GM18499 (cell line): ENCODE measurements around the gene GRM4.

Source experiments
- ATAC-seq: cut with Tn5 transposase; IDR thresholded peaks from one replicate; pipeline ENCODE4 v1.9.1; 2021; ENCODE audit warnings: moderate number of reproducible peaks; ENCODE audit not compliant: insufficient read depth, unreplicated experiment

GRM4 gene

GRCh38 chr6:34004706-34005105 lies 141.2 kb downstream of the GRM4 start:
- no peak for ATAC-seq

GRCh38 chr6:34003962-34004361 lies 141.9 kb downstream of the GRM4 start:
- no peak for ATAC-seq

DNA sequence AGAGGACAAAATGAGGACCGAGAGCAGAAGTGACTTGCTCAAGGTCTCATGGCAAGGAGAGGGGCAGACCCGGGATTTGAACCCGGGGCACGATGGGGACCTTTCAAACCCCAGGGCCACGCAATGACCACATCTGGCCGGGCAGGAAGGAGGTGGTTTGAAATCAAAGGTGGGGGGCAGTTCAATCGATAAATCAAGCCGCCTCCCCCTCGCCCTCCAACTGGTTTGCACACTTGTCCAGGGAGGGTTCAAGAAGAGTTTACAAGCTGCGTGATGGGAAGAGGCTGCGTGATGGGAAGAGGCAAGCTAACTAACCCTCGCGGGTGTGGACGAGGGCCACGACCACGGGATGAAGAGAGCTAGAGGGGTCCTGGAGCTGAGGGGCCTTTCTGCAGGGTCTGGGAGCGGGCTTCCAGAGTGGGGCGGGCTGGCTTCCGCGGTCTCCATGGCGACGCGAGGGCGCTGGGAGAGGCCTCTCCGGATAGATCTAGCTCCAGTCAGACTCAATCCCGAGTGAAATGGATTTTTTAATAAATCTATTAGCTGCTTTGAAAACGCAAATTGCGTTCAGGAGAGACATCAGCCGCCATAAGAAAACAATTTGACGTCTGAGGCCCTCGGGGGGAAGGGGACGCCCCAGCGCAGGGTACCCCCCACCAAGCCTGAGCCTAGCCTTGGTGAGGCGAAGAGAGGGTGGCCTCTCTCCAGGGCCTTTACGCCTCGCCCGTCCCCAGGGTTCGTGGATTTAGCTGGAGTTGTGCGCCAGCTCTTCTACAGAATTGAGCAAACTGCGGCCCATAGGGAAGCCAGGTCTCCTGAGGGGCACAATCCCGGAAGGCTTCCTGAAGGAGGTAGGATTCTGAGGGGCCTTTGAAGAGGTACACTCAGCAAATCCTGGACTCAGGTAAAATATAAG lies 143.9 kb downstream of the GRM4 start:
- ATAC-seq, result no peak

- ATAC-seq, result no peak
These were observed 145.6 kb downstream of the GRM4 start for GRCh38 chr6:34000281-34000680.

- no peak for ATAC-seq
These were observed 146.3 kb downstream of the GRM4 start for GRCh38 chr6:33999567-33999966.

DNA sequence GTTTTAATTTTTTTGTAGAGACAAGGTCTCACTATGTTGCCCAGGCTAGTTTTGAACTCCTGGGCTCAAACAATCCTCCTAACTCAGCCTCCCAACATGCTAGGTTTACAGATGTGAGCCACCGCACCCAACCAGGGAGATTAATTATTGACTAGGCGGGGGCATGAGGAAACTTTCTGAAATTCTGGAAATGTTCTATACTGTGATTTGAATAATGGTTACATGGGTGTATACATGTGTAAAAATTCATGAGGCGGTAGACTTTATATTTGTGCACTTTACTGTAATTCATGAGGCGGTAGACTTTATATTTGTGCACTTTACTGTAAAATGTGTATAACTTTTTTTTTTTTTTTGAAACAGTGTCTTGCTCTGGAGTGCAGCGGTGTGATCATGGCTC lies 147.2 kb downstream of the GRM4 start:
- no peak for ATAC-seq

- no peak for ATAC-seq
These were observed 148.6 kb downstream of the GRM4 start for GRCh38 chr6:33997265-33997664.

GRCh38 chr6:33996120-33996475 lies 149.8 kb downstream of the GRM4 start:
- no peak for ATAC-seq

- no peak for ATAC-seq
These were observed 150.4 kb downstream of the GRM4 start for GRCh38 chr6:33995309-33996119.

- ATAC-seq, result no peak
These were observed 151.2 kb downstream of the GRM4 start for GRCh38 chr6:33994472-33995308.

DNA sequence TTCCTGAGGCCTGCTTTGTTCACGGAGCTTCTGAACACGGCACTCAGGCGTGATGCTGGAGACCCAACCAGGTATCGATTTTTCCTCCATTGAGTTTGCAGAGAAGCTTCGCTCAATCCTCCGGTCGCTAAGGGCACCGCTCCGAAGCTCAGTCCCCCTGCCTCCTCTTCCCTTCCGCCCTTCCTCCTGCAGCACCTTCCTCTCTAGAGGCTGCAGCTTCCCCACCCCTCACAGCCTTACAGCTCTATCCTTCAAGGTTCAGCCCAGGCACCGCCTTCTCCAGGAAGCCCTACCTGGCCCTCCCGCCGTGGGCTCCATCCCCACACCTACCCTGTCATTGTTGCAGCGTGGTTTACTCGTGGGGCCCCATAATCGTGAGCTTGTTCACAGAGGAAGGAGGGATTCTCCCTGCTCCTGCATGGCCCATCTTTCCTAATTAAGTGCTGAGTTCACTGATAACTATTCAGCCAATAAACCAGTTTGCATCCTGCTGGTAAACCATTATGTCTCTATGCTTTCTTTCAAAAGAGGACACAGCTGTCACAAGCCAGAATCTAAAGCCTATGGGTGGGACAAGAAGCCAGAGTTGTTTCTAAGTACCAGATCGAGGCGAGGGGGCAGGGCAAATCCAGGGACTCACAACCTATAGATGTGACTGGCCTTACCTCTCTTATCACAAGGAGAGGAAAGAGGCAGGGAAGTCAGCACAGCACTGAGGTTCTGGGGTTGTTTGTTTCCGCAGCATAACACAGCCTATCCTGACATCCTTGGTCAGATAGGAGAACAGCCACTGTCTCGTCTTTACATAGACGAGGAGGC lies 152.0 kb downstream of the GRM4 start:
- no peak for ATAC-seq

DNA sequence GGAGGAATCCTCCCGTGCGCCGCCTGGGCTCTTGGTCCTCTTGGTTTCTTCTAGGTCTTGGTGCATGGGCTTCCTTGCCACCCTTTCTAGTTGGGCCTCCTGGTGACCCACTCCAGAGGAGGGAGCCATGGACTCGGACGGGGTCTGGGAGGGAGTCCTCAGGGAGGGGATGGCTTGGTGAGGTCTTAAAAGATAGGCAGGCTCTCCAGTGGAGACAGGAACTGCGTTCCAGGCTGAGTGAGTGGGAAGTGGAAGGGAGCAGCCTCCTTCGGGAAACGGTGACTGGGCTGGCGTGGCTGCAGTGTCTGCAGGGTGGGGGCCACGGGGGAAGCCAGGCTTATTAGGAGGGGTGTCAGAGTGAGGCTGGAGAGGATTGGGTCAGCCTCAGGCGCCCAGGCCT lies 152.8 kb downstream of the GRM4 start:
- no peak for ATAC-seq

DNA sequence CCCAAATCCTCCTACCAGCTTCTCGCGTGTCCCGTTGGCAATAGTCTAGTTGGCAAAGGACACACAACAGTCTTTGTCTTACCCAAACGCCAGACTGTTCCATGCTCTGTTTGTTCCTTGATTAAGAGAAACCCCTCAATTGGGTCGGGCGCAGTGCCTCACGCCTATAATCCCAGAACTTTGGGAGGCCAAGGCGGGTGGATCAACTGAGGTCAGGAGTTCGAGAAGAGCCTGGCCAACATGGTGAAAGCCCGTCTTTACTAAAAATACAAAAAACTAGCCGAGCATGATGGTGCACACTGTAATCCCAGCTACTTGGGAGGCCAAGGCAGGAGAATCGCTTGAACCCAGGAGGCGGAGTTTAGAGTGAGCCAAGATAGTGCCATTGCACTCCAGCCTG lies 153.7 kb downstream of the GRM4 start:
- ATAC-seq, result no peak

GRCh38 chr6:33991610-33992009 lies 154.3 kb downstream of the GRM4 start:
- ATAC-seq, result no peak

GRCh38 chr6:33990061-33990541 lies 155.8 kb downstream of the GRM4 start:
- no peak for ATAC-seq

GRCh38 chr6:33989016-33989854 lies 156.7 kb downstream of the GRM4 start:
- ATAC-seq, result no peak

DNA sequence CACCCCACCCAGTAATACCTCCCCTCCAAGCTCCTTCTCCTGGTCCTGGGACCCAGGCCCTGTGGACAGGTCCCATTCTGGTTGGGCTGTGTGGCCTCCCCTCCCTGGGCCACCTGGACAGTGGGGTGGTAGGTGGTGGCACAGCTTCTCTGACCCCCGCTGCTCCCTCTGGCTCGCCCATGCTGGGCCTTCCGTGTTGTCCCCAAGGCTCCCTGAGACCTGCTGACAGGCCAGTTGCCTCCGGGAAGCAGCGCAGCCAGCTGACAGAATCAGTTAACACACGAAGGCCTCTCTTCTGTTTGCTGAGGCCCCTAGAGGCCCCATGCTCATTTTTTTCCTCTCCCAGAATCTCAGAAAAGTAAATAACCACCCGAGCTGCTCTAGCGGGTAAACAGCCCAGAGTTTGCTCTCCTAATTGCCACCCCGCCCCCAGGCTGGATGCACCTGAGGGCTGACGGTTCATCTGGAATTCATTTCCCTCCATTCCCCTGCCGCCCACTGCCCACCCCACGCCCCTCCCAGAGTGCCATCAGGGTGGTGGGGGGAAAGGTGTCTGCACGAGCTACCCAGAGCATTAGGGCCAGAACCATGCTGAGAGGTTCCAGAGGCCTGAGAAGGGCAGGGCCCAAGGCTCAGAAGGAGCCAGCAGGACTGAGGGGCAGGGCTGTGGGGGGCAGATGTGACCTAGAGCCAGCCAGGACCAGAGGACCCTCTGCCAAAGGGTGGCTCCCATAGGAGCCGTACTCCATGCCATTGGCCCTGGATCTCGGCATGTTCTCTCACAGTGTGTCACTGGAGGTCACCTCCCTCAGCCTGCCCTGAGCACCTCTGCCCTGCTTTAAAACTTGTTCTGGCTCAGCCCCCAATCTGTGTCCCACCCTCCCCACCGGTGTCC lies 157.5 kb downstream of the GRM4 start:
- no peak for ATAC-seq

DNA sequence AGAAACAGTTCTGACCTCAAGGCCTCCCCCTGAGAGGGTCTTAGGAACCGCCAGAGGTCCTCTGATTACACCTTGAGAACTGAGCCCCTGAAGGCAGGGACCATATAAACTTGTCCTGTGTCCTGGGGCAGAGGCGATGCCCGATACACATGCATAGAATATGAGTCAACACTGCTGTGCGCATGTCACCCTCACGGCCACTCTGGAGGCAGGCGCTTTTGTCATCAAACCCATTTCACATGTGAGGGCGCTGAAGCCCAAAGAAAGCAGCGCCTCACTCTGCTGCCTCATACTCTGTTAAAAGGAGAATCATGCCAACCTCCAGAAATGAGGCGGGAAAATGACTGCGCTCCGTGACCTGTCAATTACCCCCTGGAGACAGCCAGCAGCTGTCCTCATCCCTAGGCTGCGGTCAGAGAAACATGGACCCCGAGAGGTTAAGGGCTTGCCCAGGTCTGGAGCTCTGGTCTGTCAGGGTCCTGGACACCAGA lies 158.3 kb downstream of the GRM4 start:
- no peak for ATAC-seq
